SU-DHL-6 (cell line): ENCODE data around the gene DIPK1B.

Experiments
- H2AFZ ChIP-seq: fragments of 200-600 bp; sonication (generic); 2 replicates; pipeline ENCODE4 v1.6.1; 2014; ENCODE audit warnings: low read depth, mild to moderate bottlenecking, moderate library complexity, mixed read lengths, antibody characterized with exemption, low read length; ENCODE audit not compliant: severe bottlenecking
- H3F3A ChIP-seq: fragments of 200-600 bp; shearing (Covaris generic); 2 replicates; pipeline ENCODE4 v1.6.0; 2016; ENCODE audit warnings: antibody characterized with exemption, mild to moderate bottlenecking; ENCODE audit not compliant: insufficient read depth
- H3K27ac ChIP-seq: fragments of 200-600 bp; sonication (generic); 2 replicates; pipeline ENCODE4 v1.5.1; 2016; ENCODE audit warnings: low read depth, mild to moderate bottlenecking, low read length, moderate library complexity, mixed read lengths
- H3K27me3 ChIP-seq: fragments of 200-600 bp; sonication (generic), shearing (Covaris generic); 2 replicates; pipeline ENCODE4 v1.6.0; 2014; ENCODE audit warnings: mild to moderate bottlenecking, low read length
- H3K36me3 ChIP-seq: fragments of 200-600 bp; sonication (generic); 2 replicates; pipeline ENCODE4 v1.6.1; 2014; ENCODE audit warnings: mild to moderate bottlenecking, low read length, mixed read lengths
- H3K4me2 ChIP-seq: fragments of 300-600, 200-600 bp; shearing (Covaris generic), sonication (generic); 2 replicates; pipeline ENCODE4 v1.6.0; 2014; ENCODE audit warnings: low read length, low read depth, mild to moderate bottlenecking; ENCODE audit not compliant: poor library complexity, severe bottlenecking
- H3K4me3 ChIP-seq: fragments of 200-600 bp; sonication (generic); 2 replicates; pipeline ENCODE4 v1.5.1; 2014; ENCODE audit warnings: antibody characterized with exemption, low read length, mild to moderate bottlenecking, mixed read lengths; ENCODE audit not compliant: insufficient read depth, poor library complexity, severe bottlenecking
- H3K79me2 ChIP-seq: fragments of 200-600 bp; sonication (generic); 2 replicates; pipeline ENCODE4 v1.6.1; 2014; ENCODE audit warnings: mild to moderate bottlenecking, low read length, moderate library complexity; ENCODE audit not compliant: insufficient read depth
- H3K9ac ChIP-seq: fragments of 200-600 bp; sonication (generic); 2 replicates; pipeline ENCODE4 v1.7.0; 2014; ENCODE audit warnings: mild to moderate bottlenecking, low read length
- H3K9me2 ChIP-seq: fragments of 200-600 bp; sonication (generic); replicated peaks from 2 replicates; pipeline ENCODE4 v1.6.1; 2014; ENCODE audit warnings: low read length; ENCODE audit not compliant: insufficient read depth
- H3K9me3 ChIP-seq: fragments of 200-600 bp; sonication (generic); 2 replicates; pipeline ENCODE4 v1.6.1; 2014; ENCODE audit warnings: low read length, mixed read lengths; ENCODE audit not compliant: insufficient read depth
- H4K20me1 ChIP-seq: fragments of 200-600 bp; sonication (generic); 2 replicates; pipeline ENCODE4 v1.6.1; 2014; ENCODE audit warnings: low read depth, mild to moderate bottlenecking, antibody characterized with exemption, low read length, moderate library complexity, mixed read lengths
- EZH2phosphoT487 ChIP-seq: fragments of 200-600 bp; sonication (generic), shearing (Covaris generic); conservative IDR thresholded peaks from 2 replicates; pipeline ENCODE4 v1.6.1; 2018; ENCODE audit warnings: mild to moderate bottlenecking, antibody characterized with exemption, low read length, moderate library complexity, mixed read lengths
- TF ChIP-seq, protein P1 (sequence below): fragments of 200-600 bp; sonication (generic); IDR thresholded peaks from one replicate; pipeline ENCODE4 v1.5.1; 2017; ENCODE audit warnings: antibody characterized with exemption, mild to moderate bottlenecking, low read length, moderate library complexity; ENCODE audit not compliant: insufficient read depth, poor library complexity, severe bottlenecking

The DIPK1B gene

DNA sequence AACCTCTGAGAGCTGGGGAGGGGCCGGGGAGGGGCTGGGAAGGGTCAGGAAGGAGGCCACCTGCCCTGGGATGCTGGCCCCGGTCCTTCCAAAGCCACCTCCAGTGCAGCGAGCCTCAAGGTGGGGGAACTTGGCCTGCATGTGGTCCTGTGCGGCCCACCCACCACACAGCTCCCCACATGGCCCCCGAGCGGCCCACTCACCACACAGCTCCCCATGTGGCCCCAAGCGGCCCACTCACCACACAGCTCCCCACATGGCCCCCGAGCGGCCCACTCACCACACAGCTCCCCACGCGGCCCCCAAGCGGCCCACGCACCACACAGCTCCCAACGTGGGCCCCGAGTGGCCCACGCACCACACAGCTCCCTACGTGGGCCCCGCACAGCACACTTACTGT lies 32.4 kb downstream of the DIPK1B start:
- Histone ChIP-seq H3K27me3 (no peaks in the 10 kb centered on the region; the same call in 1 of the 2 replicates), H3K9ac (no peak overlapping the region), H3K27ac (no peak overlapping the region), H3K4me2 (no peak overlapping the region), H3K9me3 (no peaks in the 10 kb centered on the region), H3K4me3 (no peak overlapping the region), H4K20me1 (no peaks in the 10 kb centered on the region), H3K9me2 (no peaks in the 10 kb centered on the region), H3F3A (no peaks in the 10 kb centered on the region), H3K79me2 (no peaks in the 10 kb centered on the region), H2AFZ (no peak overlapping the region), H3K36me3 (no peaks in the 10 kb centered on the region)
- TF ChIP-seq, protein P1, sequence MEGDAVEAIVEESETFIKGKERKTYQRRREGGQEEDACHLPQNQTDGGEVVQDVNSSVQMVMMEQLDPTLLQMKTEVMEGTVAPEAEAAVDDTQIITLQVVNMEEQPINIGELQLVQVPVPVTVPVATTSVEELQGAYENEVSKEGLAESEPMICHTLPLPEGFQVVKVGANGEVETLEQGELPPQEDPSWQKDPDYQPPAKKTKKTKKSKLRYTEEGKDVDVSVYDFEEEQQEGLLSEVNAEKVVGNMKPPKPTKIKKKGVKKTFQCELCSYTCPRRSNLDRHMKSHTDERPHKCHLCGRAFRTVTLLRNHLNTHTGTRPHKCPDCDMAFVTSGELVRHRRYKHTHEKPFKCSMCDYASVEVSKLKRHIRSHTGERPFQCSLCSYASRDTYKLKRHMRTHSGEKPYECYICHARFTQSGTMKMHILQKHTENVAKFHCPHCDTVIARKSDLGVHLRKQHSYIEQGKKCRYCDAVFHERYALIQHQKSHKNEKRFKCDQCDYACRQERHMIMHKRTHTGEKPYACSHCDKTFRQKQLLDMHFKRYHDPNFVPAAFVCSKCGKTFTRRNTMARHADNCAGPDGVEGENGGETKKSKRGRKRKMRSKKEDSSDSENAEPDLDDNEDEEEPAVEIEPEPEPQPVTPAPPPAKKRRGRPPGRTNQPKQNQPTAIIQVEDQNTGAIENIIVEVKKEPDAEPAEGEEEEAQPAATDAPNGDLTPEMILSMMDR = no peak
- no peak for TF ChIP-seq EZH2phosphoT487

- H3K36me3 ChIP-seq = no peaks in the 10 kb centered on the region
- no peaks in the 10 kb centered on the region; the same call in 1 of the 2 replicates for H3K27me3 ChIP-seq
- no peak for TF ChIP-seq EZH2phosphoT487
- TF ChIP-seq, protein P1 = no peak
- H3K4me2 ChIP-seq = no peak overlapping the region
- no peaks in the 10 kb centered on the region for H3F3A ChIP-seq
- H3K79me2 ChIP-seq = no peaks in the 10 kb centered on the region
- H3K9me3 ChIP-seq = no peaks in the 10 kb centered on the region
- no peak overlapping the region for H3K27ac ChIP-seq
- H3K9me2 ChIP-seq = no peaks in the 10 kb centered on the region
- H4K20me1 ChIP-seq = no peaks in the 10 kb centered on the region
- H3K9ac ChIP-seq = no peak overlapping the region
- no peak overlapping the region for H3K4me3 ChIP-seq
- no peak overlapping the region for H2AFZ ChIP-seq
These were observed 33.2 kb downstream of the DIPK1B start for GRCh38 chr9:136745389-136746154.

DNA sequence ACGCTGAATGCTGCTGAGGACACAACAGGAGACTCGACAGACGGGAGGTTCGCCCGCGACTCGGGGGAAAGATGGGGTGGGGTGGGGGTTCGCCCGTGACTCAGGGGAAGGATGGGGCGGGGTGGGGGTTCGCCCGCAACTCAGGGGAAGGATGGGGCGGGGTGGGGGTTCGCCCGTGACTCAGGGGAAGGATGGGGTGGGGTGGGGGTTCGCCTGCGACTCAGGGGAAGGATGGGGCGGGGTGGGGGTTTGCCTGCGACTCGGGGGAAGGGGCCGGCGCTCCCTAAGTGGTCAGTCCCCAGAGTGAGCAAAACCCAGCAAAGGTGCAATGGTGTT lies 33.8 kb downstream of the DIPK1B start:
- no peaks in the 10 kb centered on the region for H3K36me3 ChIP-seq
- no peaks in the 10 kb centered on the region for H4K20me1 ChIP-seq
- no peak overlapping the region for H3K4me2 ChIP-seq
- H3K4me3 ChIP-seq = no peak overlapping the region
- H3K27me3 ChIP-seq = no peaks in the 10 kb centered on the region; the same call in 1 of the 2 replicates
- H3K9ac ChIP-seq = no peak overlapping the region
- no peaks in the 10 kb centered on the region for H3K9me2 ChIP-seq
- H2AFZ ChIP-seq = no peak overlapping the region
- H3F3A ChIP-seq = no peaks in the 10 kb centered on the region
- H3K9me3 ChIP-seq = peaks cover under 1% of the 10 kb centered on the region; the same call in 1 of the 2 replicates
- TF ChIP-seq EZH2phosphoT487 = no peak
- TF ChIP-seq, protein P1 = no peak
- H3K27ac ChIP-seq = no peak overlapping the region
- no peaks in the 10 kb centered on the region for H3K79me2 ChIP-seq
